Measurements from ENCODE around the gene CHAD. TPM values are rescaled to one million over a fixed set of nuclear protein-coding genes. Genes with fewer than 3 reads are reported as not detected.

Gene CHAD
- total RNA-seq, 1 donor from 2014 or later, result not detected

Other genes with a start within 250 kb of the CHAD start
- gene TMEM92, start 194.4 kb downstream of the CHAD start, total RNA-seq, result 0.30 and 0.59 TPM in 2 replicates
- gene XYLT2, start 122.8 kb downstream of the CHAD start, total RNA-seq, result 34.3 and 35.9 TPM in 2 replicates
- gene MRPL27, start 95.7 kb downstream of the CHAD start, total RNA-seq, result 75.6 and 81.1 TPM in 2 replicates
- 16.2 and 23.2 TPM in 2 replicates for gene EME1, start 95.7 kb downstream of the CHAD start, total RNA-seq
- gene LRRC59, start 71.4 kb downstream of the CHAD start, total RNA-seq, result 92.8 and 94.4 TPM in 2 replicates
- 27.3 and 29.5 TPM in 2 replicates for gene ACSF2, start 42.7 kb downstream of the CHAD start, total RNA-seq
- gene RSAD1, start 10.0 kb upstream of the CHAD start, total RNA-seq, result 31.6 and 32.3 TPM in 2 replicates
- 6.4 and 6.8 TPM in 2 replicates for gene MYCBPAP, start 39.6 kb upstream of the CHAD start, total RNA-seq
- gene EPN3, start 63.9 kb upstream of the CHAD start, total RNA-seq, result not detected in 2 replicates
- 13.5 and 14.5 TPM in 2 replicates for gene SPATA20, start 78.3 kb upstream of the CHAD start, total RNA-seq
- 0.02 TPM in 1 of 2 replicates, not detected in the other for gene CACNA1G, start 91.8 kb upstream of the CHAD start, total RNA-seq
- gene ABCC3, start 166.0 kb upstream of the CHAD start, total RNA-seq, result not detected in 2 replicates
- gene ANKRD40, start 239.0 kb upstream of the CHAD start, total RNA-seq, result 35.9 and 38.4 TPM in 2 replicates

All from T-helper 2 cell treated with Interferon-gamma antibody and Interleukin-4, amounts not matched to agents 100 ng/mL and 5 ng/mL, for 36 hours (primary cell).